ENCODE results near the gene FOXI2. TPM values are rescaled to one million over a fixed set of nuclear protein-coding genes. Genes with fewer than 3 reads are reported as not detected.

The FOXI2 gene
- total RNA-seq, 1 donor from 2014 or later: not detected

GRCh38 chr10:127736222-127736914, 617 bp upstream of the FOXI2 start:
- H3K4me2 ChIP-seq: peak overlapping the region; percentile 78
- H3K9ac ChIP-seq: no peak overlapping the region

DNA sequence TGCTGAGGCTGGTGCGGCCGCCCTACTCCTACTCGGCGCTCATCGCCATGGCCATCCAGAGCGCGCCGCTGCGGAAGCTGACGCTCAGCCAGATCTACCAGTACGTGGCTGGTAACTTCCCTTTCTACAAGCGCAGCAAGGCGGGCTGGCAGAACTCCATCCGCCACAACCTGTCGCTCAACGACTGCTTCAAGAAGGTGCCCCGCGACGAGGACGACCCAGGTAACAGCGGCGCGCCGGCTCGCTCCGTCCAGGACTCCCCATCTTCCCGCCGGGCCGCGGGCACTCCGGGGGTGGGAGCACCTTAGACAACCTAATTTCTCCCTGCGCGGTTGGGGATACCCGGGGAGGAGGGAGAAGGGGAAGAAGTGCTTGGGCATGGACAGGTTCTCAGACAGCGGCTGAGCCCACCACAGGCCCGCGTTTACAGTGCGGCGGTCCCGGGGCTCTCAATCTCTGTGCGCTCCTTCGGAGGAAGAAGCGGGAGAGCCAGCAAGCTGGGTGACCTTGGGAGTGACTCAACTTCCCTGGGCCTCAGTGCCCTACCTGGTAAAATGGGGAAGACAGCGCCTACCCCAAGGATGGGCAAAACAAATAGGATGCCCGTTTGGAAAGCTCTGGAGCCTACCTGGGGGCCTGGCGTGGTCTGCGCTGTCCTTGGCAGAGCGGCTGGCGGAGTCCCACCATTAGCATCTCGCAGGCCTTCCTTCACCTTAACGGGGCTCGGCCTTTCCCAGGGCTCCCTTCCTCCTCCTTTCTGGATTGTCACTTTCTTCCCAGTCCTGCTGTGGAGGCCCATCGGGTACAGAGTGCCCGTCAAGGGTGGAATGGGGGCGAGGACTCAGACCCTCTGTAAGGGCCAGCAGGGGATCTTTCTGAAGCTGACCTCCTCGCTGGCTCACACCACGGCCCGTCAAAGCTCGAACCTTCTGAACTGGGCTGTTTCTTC, 852 bp downstream of the FOXI2 start:
- peak overlapping the region; percentile 44 for H3K4me3 ChIP-seq
- H3K36me3 ChIP-seq: no peaks in the 10 kb centered on the region
- Mint-ChIP-seq H3K36me3 (peaks cover 2% of the 10 kb centered on the region), H3K27ac (no peak overlapping the region), H3K4me1 (peaks cover 9% of the 10 kb centered on the region), H3K9me3 (peaks cover 6% of the 10 kb centered on the region), H3K4me3 (peak overlapping the region; percentile 74), H3K27me3 (ENCODE audit: insufficient read depth, low read depth) (peaks cover 60% of the 10 kb centered on the region)
- no peak overlapping the region for H3K27ac ChIP-seq
- H3K9ac ChIP-seq: no peak overlapping the region
- TF ChIP-seq, protein P1, sequence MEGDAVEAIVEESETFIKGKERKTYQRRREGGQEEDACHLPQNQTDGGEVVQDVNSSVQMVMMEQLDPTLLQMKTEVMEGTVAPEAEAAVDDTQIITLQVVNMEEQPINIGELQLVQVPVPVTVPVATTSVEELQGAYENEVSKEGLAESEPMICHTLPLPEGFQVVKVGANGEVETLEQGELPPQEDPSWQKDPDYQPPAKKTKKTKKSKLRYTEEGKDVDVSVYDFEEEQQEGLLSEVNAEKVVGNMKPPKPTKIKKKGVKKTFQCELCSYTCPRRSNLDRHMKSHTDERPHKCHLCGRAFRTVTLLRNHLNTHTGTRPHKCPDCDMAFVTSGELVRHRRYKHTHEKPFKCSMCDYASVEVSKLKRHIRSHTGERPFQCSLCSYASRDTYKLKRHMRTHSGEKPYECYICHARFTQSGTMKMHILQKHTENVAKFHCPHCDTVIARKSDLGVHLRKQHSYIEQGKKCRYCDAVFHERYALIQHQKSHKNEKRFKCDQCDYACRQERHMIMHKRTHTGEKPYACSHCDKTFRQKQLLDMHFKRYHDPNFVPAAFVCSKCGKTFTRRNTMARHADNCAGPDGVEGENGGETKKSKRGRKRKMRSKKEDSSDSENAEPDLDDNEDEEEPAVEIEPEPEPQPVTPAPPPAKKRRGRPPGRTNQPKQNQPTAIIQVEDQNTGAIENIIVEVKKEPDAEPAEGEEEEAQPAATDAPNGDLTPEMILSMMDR (IDR thresholded peaks at IDR 0.05): no peak
- TF ChIP-seq EZH2 (IDR thresholded peaks at IDR 0.05): peak; percentile 98
- peak; percentile 94 for TF ChIP-seq EZH2phosphoT487 (IDR thresholded peaks at IDR 0.05)
- no peaks in the 10 kb centered on the region for H3K79me2 ChIP-seq (ENCODE audit: low read depth)
- H3K27me3 ChIP-seq: peaks cover 98% of the 10 kb centered on the region
- H3K9me3 ChIP-seq (ENCODE audit: low read depth): no peaks in the 10 kb centered on the region
- H2AFZ ChIP-seq (replicated peaks): no peak overlapping the region
- DNase-seq (ENCODE audit: low spot score): no peak
- H3K4me2 ChIP-seq: peak overlapping the region; percentile 78
- H4K20me1 ChIP-seq (ENCODE audit: low read depth): peaks cover 46% of the 10 kb centered on the region
- no peaks in the 10 kb centered on the region for H3K4me1 ChIP-seq
- peaks cover 8% of the 10 kb centered on the region for H3F3A ChIP-seq (ENCODE audit: low read depth)

More at GRCh38 chr10:127736222-127736914, 617 bp upstream of the FOXI2 start:
- H3K36me3 ChIP-seq: no peaks in the 10 kb centered on the region
- Mint-ChIP-seq H3K9me3 (peaks cover 8% of the 10 kb centered on the region), H3K27me3 (ENCODE audit: insufficient read depth, low read depth) (peaks cover 72% of the 10 kb centered on the region), H3K36me3 (peaks cover 4% of the 10 kb centered on the region), H3K27ac (no peak overlapping the region), H3K4me3 (peak overlapping the region; percentile 73), H3K4me1 (peaks cover 9% of the 10 kb centered on the region)
- H3K27ac ChIP-seq: no peak overlapping the region
- H3K79me2 ChIP-seq (ENCODE audit: low read depth): no peaks in the 10 kb centered on the region
- peak; percentile 91 for TF ChIP-seq EZH2 (IDR thresholded peaks at IDR 0.05)
- TF ChIP-seq EZH2phosphoT487 (IDR thresholded peaks at IDR 0.05): peak; percentile 78
- TF ChIP-seq, protein P1 (IDR thresholded peaks at IDR 0.05): no peak
- peaks cover 46% of the 10 kb centered on the region for H4K20me1 ChIP-seq (ENCODE audit: low read depth)
- peaks cover 8% of the 10 kb centered on the region for H3F3A ChIP-seq (ENCODE audit: low read depth)
- H3K4me3 ChIP-seq: peak overlapping the region; percentile 44
- DNase-seq (ENCODE audit: low spot score): peak; percentile 67
- H3K27me3 ChIP-seq: peaks cover 98% of the 10 kb centered on the region
- peak overlapping the region; percentile 46 for H2AFZ ChIP-seq (replicated peaks)
- no peaks in the 10 kb centered on the region for H3K4me1 ChIP-seq
- H3K9me3 ChIP-seq (ENCODE audit: low read depth): no peaks in the 10 kb centered on the region

DNA sequence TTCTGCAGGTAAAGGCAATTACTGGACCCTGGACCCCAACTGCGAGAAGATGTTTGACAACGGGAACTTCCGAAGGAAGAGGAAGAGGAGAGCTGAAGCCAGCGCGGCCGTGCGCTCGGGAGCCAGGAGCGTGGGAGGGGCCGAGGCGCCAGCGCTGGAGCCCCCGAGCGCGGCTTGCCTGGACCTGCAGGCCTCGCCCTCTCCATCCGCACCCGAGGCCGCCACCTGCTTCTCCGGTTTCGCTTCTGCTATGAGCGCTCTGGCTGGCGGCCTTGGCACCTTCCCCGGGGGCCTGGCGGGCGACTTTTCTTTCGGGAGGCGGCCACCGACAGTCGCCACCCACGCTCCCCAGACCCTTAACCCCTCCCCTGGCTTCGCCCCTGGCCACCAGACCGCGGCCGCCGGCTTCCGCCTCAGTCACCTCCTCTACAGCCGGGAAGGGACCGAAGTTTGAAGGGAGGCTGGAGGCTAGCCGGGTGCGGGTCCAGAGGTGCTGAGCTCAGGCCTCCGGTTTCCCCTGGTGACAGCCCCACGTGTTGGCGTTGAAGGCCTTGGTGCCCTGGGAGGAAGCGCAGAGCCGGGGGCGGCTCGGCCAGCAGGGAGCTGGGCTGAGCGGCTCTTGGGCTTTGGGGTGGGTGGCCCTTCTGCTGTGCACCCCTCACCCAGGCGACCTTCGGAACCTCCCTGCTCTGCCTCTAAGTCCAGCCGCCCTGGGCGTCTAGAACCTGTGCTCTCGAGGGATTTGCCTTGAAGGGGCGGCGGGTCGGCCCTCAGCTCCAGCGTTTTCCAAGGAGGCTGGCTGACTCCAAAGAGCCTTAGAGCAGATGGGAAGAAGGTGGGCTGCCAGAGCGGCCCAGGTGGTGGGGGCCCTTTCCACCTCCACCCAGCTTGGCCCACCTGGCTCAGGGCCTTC, 1.8 kb downstream of the FOXI2 start:
- no peak overlapping the region for H3K27ac ChIP-seq
- H2AFZ ChIP-seq (replicated peaks): no peak overlapping the region
- TF ChIP-seq EZH2phosphoT487 (IDR thresholded peaks at IDR 0.05): peak; percentile 34
- TF ChIP-seq EZH2 (IDR thresholded peaks at IDR 0.05): peak; percentile 70
- TF ChIP-seq, protein P1 (IDR thresholded peaks at IDR 0.05): no peak
- Mint-ChIP-seq H3K27me3 (ENCODE audit: insufficient read depth, low read depth) (peaks cover 57% of the 10 kb centered on the region), H3K9me3 (peaks cover 2% of the 10 kb centered on the region), H3K4me1 (peaks cover 9% of the 10 kb centered on the region), H3K4me3 (peak overlapping the region; percentile 74), H3K27ac (no peak overlapping the region), H3K36me3 (no peaks in the 10 kb centered on the region)
- peak; percentile 60 for DNase-seq (ENCODE audit: low spot score)
- peaks cover 8% of the 10 kb centered on the region for H3F3A ChIP-seq (ENCODE audit: low read depth)
- peak overlapping the region; percentile 78 for H3K4me2 ChIP-seq
- H3K9ac ChIP-seq: no peak overlapping the region
- H3K4me1 ChIP-seq: no peaks in the 10 kb centered on the region
- peaks cover 46% of the 10 kb centered on the region for H4K20me1 ChIP-seq (ENCODE audit: low read depth)
- no peaks in the 10 kb centered on the region for H3K79me2 ChIP-seq (ENCODE audit: low read depth)
- H3K9me3 ChIP-seq (ENCODE audit: low read depth): no peaks in the 10 kb centered on the region
- peaks cover 89% of the 10 kb centered on the region for H3K27me3 ChIP-seq
- peak overlapping the region; percentile 6 for H3K4me3 ChIP-seq
- H3K36me3 ChIP-seq: no peaks in the 10 kb centered on the region

Data from neural progenitor cell (in vitro differentiated cells).